Activated CD4-positive, CD25-positive, alpha-beta regulatory T cell treated with anti-CD3 and anti-CD28 coated beads, Interleukin-2, amount 50 U/mL, for 72 hours (primary cell): ENCODE results near the gene COBLL1.
A peak's percentile ranks its signal among the peaks of the same experiment; 100 is the strongest.
"Not testable (repeated sequence)": the region's sequence is repeated elsewhere in the genome, so short reads cannot be mapped to it uniquely, and the experiment has no call there.

ENCODE experiments used
- DNase-seq: peaks from one replicate; pipeline ENCODE4 v3.0.0; 2021

The COBLL1 gene, protein sequence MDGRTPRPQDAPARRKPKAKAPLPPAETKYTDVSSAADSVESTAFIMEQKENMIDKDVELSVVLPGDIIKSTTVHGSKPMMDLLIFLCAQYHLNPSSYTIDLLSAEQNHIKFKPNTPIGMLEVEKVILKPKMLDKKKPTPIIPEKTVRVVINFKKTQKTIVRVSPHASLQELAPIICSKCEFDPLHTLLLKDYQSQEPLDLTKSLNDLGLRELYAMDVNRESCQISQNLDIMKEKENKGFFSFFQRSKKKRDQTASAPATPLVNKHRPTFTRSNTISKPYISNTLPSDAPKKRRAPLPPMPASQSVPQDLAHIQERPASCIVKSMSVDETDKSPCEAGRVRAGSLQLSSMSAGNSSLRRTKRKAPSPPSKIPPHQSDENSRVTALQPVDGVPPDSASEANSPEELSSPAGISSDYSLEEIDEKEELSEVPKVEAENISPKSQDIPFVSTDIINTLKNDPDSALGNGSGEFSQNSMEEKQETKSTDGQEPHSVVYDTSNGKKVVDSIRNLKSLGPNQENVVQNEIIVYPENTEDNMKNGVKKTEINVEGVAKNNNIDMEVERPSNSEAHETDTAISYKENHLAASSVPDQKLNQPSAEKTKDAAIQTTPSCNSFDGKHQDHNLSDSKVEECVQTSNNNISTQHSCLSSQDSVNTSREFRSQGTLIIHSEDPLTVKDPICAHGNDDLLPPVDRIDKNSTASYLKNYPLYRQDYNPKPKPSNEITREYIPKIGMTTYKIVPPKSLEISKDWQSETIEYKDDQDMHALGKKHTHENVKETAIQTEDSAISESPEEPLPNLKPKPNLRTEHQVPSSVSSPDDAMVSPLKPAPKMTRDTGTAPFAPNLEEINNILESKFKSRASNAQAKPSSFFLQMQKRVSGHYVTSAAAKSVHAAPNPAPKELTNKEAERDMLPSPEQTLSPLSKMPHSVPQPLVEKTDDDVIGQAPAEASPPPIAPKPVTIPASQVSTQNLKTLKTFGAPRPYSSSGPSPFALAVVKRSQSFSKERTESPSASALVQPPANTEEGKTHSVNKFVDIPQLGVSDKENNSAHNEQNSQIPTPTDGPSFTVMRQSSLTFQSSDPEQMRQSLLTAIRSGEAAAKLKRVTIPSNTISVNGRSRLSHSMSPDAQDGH

DNA sequence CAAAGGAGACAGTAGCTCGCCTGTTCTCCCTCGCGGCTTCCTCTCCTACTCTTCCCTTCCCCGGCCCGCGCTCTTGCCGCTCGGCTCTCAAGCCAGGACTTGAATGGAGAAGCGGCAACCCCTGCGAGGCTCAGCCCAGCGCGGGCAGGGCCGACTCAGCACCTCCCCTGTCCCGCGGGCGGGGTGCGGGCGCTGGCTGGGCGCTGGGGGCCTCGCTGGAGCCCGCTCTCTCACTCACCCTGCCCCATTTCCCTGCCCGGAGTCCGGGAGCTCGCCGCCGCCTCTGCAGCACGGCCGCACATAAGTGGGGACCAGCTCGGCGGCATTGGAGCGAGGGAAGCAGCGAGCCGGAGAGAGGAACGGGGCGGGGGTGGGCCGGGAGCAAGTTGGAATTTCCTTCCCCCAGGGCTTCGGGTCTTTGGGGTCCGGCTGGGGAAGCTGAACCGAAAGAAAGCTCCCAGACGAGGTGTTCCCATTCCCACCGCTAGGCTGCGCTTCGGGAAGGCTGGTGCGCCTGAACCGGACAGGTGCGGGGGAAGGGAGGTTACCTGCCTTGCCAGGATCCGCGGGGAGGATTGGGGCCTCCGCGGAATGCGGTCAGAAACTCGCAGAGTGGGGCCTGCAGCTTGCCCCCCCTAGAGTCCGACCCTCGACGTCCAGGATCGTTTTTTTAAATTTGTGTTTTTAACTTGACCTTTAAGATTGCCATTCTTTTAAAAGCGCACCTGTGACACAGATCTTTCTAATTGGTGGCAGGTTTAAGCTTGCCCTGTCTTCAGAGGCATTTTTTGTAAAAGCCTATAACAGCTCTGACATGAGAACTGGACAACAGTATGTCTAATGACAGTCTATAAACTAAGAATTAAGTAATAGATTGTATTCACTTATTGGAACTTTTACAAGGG is at the start of gene COBLL1:
Gene COBLL1, minus strand, starts transcription at position 105 of the 905 bp plus-strand sequence. CDS start 627 bp downstream, outside the sequence.
- DNase-seq: peak; percentile 40

DNA sequence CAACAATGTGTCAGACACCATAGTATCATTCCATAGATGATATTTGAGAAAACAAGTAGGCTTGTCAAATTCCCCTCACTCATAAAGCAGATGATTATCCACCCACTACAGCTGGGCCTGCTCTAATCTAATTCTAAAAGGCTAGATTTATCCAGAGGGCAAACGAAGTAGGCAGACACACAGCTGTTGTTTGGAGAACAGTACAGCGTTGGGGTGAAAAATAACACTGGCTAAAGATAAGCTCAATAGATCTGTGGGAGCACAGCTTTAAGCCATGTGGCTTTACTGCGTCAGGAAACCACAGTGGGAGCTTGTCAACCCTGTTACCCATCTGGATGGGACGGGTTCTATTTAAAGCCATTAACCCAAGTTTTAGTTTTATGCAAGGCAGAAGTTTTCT is 48.9 kb upstream of the COBLL1 start:
- no peak for DNase-seq

DNA sequence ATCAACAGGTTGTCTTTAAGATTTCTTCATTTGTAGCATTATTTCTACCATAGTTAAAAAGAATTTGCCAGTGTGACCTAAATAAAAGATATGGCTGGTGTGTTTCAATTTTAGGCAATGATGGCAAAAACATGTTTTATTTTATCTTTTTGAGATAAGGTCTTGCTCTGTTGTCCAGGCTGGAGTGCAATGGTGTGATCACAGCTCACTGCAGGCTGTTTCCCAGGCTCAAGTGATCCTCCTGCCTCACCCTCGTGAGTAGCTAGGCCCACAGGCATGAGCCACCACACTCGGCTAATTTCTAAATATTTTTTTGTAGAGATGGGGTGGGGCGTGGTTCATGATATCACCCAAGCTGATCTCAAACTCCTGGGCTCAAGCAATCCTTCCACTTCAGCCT is 47.0 kb upstream of the COBLL1 start:
- DNase-seq: no peak

DNA sequence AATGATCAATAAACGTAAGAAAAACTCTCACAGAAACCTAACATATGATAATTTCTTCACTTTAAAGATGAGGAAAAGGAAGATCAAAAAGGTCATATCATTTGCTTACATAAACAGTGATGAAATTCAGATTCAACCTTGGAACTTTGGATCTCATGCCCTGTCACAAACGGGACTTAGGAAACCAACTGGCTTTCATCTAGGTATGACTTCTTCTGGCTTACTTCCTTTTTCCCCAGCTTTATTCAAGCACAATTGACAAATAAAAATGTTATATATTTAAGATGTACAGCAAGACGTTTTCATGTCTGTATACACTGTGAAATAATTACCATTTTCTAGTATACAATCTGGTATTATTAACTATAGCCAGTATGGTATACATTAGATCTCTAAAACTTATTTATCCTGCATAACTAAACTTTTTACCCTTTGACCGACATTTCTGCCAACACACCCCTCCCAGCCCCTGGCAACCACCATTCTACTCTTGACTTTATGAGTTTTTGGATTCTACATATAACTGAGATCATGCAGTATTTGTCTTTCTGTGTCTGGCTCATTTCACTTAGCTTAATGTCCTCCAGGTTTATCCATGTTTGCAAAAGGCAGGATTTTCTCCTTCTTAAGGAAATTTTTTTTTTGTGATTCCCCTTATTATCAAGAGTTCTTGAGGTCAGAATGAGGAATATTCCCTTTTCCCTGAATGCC is 46.0 kb upstream of the COBLL1 start:
- DNase-seq: no peak

DNA sequence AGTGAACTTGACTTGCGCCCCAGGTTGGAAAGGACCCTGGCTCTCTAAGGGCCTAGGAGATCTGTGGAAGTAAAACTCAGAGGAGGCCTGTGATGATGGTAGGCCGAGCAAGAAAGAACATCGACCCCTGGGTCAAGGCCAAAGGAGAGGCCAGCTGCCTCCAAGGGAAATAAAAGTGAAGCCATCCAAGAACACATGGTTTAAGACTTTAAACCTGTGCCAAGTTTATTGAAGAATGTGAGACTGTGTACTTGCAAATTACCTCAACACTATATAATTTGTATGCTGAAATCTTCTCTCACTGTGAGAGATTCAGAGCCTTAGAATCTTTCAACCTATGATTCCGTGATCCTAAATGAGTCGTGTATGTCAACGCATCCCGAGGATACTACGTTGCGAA is 40.7 kb upstream of the COBLL1 start:
- no peak for DNase-seq

DNA sequence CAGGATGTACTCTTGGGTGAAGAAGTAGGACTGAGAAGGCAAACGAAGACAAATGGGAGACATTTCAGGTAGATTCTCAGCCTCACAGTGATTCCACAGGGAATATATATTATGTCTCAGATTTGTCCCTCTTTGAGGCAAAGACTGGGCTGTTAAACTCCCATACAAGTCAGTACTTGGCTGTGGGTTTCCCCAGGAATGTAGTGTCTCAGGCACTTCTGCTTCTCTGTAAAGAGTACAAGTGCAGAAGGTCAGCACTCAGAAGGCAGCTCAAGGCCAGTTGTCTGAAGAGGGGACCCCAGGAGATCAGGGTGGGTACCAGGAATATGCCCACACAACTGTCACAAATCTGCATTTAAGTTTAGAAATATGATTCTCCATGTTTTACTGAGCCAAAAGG is 39.9 kb upstream of the COBLL1 start:
- no peak for DNase-seq

DNA sequence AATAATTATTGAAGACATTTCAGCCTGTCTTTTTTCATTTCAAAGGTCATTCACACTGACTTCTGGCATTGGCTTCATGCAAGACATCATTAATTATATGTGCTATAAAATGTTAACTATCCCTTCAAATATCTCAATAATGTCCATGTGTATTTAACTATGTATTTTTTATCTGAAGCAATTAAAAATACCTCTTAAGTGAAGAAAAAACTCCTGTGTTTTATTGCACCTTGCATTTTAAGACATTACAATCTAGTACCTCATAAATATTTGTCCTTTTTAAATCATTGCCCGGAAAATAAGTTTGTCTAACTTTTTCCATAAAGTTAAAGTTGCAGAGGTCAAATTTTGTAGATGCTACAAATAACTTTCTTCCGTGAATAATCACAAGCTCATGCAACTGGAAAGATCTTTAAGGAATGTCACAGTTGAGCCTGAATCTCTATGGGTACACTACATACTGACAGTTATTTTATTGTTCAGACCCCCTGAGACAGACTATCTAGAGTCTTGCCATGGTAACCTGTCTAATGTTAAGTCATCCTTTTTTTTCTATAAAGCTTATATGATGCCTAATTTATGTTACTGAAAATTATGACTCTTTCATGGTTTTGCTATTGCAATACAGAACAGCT is 38.4 kb upstream of the COBLL1 start:
- DNase-seq: no peak

DNA sequence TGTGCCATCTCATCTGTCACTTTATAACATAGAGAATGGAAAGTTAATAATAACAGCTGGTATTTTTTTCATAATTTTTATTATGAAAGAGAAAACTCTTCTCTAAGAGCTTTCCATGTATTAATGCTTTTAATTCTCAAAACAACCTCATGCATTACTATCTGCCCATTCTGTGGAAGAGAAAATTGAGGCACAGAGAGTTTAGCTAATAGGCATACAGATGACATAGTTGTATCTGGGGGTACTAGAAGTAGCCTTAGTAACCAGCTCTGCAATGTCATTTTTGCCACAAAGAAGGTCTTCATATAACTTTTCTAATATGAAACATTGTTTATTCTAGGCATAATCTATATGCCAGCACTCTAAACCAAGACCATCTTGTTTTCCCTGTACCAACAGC is 36.3 kb upstream of the COBLL1 start:
- no peak for DNase-seq

DNA sequence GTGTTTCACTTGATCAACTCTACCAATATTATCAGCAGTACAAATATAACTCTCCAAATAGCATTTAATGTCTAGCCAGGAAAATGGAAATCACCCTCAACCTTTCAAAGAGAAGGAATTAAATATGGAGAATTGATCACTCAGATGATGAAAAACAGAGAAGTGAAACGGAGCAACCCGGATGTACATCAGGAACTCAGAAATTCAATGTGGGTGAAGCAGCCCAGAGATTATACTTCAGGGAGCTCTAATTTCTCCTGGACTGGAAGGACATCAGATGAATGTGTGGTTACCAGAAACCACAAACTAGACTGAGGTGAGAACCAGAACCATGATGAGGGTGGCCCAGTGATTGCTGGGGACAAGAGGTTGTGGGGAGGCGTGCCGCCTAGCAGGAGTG is 35.5 kb upstream of the COBLL1 start:
- DNase-seq: no peak

DNA sequence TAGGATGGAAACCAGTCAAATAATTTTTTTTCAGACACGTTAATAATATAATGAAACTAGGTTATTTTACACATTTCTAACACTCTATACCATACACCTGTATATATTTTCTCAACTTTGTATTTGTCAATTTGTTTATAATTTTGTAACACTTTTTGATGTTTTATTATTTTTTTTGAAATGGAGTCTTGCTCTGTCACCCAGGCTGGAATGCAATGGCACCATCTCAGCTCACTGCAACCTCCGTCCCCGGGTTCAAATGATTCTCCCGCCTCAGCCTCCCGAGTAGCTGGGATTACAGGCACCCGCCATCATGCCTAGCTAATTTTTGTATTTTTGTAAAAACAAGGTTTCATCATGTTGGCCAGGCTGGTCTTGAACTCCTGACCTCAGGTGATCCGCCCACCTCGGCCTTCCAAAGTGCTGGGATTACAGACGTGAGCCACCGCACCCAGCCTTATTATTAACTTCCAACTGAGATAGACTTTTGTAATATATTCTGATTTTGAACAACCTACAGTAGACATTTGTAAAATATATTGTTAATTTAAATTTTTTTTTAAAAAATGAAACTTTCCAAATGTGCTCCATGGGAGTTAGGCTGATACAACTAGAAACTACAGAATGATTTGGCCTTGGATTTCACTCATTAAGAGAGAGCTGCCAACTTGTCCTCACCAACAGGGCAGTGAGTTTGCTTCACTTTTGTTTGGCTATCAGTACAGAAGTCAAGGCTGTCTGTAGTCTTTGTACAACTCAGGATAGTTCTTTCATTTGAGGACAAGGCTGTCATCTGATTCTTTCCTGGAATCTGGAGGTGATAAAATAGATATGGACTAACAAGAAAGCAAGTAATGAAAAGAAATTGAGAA is 33.9 kb upstream of the COBLL1 start:
- no peak for DNase-seq

DNA sequence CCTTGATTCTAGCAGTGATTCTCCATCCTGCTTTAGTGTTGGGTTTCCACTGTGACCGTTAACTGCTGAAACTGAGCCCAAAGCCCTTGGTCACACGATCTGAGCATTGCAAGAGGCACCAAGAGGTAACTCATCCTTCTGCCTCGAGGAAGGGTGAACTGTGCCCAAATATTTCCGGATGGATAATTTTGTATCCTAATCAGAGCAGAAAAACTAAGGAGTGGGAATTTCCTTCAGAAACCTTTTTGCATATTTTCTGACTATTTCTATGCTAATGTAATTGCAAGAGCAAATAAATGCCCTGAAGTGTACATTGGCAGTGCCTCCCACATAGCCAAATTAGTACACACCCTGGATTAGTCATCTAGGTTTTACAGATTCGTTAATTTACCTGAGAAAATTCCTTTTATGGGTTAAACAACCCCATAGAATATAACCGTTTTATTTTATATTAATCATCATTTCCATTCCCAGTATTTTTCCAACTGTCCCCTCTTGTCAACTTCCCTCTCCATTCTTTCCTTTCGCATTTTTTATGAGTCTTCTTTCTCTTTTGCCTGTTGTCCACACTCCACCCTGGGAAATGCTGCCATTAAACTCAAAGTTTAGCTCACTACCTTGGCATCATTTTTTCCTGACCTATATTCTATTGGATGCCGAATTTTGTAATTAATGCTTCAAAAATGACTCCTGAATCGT is 31.7 kb upstream of the COBLL1 start:
- no peak for DNase-seq

DNA sequence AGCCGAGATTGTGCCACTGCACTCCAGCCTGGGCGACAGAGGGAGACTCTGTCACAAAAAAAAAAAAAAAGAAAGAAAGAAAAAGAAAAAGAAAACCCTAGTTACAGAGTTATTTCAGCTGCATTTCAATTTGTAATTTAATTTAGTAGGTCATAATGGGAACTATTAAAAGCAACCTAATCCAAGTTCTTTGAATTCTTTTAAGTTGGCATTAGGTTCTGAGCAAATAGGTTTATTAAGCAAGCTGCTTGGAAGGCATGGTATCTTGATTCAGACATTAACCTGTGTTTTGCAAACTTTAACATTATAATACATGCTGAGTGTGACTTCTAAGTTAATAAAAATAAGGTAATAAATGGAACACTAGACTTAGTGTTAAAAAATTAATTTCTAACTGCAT is 29.8 kb upstream of the COBLL1 start:
- DNase-seq: no peak

DNA sequence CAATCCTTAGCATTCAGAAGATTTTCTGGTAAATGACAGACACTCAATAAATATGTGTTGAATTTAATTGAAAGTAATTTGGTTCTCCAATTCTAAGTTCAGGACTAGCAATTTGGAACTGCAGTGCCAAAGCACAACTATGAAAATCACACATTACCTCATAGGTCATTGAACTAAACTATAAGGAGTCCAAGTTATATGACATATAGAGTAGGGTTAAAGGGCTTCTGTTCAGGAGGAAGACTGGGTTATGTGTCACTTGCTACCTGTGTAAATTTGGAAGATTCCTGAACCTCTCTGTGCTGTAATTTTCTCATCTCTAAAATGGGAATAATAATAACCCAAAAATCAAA is 27.8 kb upstream of the COBLL1 start:
- DNase-seq: no peak

DNA sequence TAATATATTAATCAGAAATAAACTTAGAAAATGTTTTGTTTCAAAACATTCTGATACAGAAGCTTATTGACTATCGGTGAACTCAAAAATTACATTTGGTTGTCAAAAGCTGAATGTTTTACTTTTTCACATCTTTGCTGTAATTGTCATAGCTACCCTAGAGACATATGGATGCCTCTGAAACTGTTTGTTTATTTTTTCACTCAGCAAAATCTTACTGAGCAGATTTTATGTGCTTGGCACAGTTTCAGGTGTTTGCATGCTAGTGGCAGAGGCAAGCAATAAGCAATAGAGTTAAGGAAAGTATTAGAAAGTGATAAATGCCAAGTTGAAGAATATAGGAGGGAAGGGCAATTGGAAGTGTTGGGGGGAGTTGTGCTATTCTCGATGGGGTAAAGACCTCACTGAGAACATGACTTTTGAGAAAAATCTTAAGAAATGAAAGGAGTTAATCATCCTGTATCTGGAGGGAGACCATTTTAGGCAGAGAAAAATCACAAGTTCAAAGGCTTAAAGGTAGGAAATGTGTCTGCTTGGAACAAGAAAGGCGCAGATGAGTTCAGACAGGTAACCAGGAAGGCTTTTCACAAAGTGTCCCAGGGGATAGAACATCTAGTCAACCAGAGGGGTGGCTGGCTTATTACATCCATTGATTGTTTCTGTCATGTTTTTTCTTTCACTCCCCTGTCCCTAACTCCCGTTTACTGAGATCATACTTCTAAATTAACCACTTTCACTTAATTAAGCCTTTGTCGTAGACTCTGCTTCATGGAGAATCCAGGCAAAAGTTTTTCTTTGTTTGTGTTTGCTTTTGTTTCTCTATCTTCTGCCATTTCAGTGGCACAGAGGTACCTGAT is 27.2 kb upstream of the COBLL1 start:
- DNase-seq: no peak

DNA sequence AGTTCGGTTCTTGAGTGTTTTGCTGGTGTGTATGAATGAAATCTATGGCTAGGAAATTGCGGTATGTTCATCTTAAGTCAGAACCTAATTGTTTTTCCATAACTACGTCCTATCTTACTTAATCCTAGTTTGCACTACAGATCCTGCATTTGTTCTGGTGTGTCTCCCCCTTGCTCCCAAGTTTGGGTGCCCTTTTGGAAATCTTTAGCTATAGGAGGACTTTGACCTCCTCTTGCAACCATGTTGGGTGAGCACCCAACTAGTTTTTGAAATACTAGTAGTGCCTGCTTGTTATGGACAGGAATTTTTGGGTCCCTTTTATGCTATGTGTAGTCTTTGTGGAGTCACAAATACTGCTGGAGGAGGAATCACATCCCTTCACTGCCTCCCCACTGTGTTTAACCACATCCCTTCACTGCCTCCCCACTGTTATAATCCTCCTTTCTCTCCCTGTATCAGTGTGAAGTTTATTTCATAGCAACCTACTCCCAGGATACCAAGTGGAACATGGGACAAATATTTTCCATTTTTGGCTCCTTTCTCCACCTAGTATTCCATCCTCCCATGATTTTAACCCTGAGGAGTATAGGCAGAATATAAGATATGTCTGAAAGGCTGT is 26.3 kb upstream of the COBLL1 start:
- no peak for DNase-seq

DNA sequence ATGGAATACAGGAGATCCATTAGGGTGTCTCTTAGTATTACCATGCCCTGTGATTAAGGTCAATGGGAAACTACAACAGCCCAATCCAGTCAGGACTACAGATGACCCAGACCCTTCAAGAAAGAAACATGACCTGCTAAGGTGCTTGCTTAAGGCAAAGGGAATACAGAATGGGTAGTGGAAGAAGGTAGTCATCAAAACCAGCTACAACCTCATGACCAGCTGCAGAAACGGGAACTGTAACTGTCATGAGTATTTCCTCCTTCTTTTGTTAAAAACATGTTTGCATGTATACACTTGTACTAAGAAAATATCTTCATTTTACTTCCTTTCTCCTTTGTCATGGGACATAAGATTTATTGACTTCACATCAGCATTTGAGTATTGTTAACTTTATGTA is 24.8 kb upstream of the COBLL1 start:
- not testable (repeated sequence) for DNase-seq

DNA sequence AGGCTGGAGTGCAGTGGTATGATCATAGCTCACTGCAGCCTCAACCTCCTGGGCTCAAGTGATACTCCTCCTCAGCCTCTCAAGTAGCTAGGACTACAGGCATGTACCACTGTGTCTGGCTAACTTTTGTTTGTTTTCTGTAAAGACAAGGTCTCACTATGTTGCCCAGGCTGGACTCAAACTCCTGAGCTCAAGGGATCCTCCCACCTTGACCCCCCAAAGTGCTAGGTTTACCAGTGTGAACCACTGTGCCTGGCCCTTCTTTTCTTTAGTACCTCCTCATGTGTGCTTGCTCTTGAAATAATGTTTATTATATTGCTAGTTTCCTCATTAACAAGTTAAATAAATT is 19.0 kb upstream of the COBLL1 start:
- DNase-seq: no peak
